ENCODE measurements around the gene NF1. TPM values are rescaled to one million over a fixed set of nuclear protein-coding genes. Genes with fewer than 3 reads are reported as not detected.

The NF1 gene
- total and polyA plus RNA-seq, 2 donors (not counting 1 experiment from before 2014, with no cell fraction given), result 10.8 to 27.7 TPM

DNA sequence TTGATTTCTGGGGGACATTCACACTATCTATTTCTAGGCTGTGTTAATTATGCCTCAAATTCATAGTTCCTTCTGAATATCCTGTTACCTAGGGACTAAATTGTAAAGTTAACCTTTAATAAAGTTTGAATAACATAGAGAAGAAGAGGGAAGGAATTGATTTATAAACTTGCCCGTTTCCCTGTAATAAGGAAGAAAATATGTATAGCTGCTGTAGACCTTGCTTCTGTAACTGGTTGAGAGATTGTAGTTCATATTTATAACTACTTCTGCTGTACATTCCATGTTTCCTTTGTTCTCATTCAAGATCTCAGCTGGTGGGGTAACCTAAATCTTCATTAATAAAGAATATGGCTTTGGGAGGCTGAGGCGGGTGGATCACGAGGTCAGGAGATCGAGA is 19.2 kb downstream of the NF1 start:
- Mint-ChIP-seq H3K27ac (no peak overlapping the region), H3K9me3 (ENCODE audit: insufficient read depth) (no peaks in the 10 kb centered on the region), H3K4me1 (peaks cover 6% of the 10 kb centered on the region), H3K27me3 (no peaks in the 10 kb centered on the region), H3K4me3 (no peak overlapping the region)
- TF ChIP-seq, protein P1, sequence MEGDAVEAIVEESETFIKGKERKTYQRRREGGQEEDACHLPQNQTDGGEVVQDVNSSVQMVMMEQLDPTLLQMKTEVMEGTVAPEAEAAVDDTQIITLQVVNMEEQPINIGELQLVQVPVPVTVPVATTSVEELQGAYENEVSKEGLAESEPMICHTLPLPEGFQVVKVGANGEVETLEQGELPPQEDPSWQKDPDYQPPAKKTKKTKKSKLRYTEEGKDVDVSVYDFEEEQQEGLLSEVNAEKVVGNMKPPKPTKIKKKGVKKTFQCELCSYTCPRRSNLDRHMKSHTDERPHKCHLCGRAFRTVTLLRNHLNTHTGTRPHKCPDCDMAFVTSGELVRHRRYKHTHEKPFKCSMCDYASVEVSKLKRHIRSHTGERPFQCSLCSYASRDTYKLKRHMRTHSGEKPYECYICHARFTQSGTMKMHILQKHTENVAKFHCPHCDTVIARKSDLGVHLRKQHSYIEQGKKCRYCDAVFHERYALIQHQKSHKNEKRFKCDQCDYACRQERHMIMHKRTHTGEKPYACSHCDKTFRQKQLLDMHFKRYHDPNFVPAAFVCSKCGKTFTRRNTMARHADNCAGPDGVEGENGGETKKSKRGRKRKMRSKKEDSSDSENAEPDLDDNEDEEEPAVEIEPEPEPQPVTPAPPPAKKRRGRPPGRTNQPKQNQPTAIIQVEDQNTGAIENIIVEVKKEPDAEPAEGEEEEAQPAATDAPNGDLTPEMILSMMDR (IDR thresholded peaks at IDR 0.05), result no peak
- TF ChIP-seq EZH2 (IDR thresholded peaks at IDR 0.05; ENCODE audit: borderline replicate concordance, insufficient read depth, low read depth, low read length, poor library complexity, severe bottlenecking), result no peak
- Histone ChIP-seq H3K9me3 (ENCODE audit: control extremely low read depth in 1 of 3, control insufficient read depth in 2 of 3, insufficient read depth in 1 of 3, low read length in 2 of 3) (no peaks in the 10 kb centered on the region), H3K4me2 (replicated peaks; ENCODE audit: low read depth, low read length, poor library complexity, severe bottlenecking) (no peak overlapping the region), H2AFZ (ENCODE audit: insufficient read depth, low read depth, low read length, poor library complexity, severe bottlenecking) (no peak overlapping the region), H3K79me2 (ENCODE audit: control insufficient read depth, insufficient read depth, low read length) (peaks cover 3% of the 10 kb centered on the region), H3K9ac (ENCODE audit: low read length) (no peak overlapping the region), H3K4me1 (ENCODE audit: control insufficient read depth in 2 of 2, insufficient read depth in 2 of 2, low read length in 2 of 2) (no peaks in the 10 kb centered on the region), H3K27me3 (replicated peaks in 1 of 4; ENCODE audit: control extremely low read depth in 1 of 4, control insufficient read depth in 3 of 4, insufficient read depth in 4 of 4, low read length in 3 of 4) (no peaks in the 10 kb centered on the region), H3K4me3 (ENCODE audit: control extremely low read depth in 1 of 5, extremely low read depth in 1 of 5, insufficient read depth in 1 of 5, low read depth in 2 of 5, low read length in 4 of 5) (no peak overlapping the region), H4K20me1 (ENCODE audit: control insufficient read depth, insufficient read depth, low read length, poor library complexity, severe bottlenecking) (no peaks in the 10 kb centered on the region), H3K36me3 (replicated peaks in 1 of 2; ENCODE audit: control extremely low read depth in 1 of 2, control insufficient read depth in 1 of 2, extremely low read depth in 1 of 2, insufficient read depth in 2 of 2, low read length in 1 of 2) (no peaks in the 10 kb centered on the region), H3K27ac (ENCODE audit: low read length in 2 of 2) (no peak overlapping the region)
- POLR2A ChIA-PET, result no interaction called here
- no CpG with 5 or more reads among the region's 4 CpGs for WGBS (ENCODE audit: insufficient coverage)
- DNase-seq, result no peak
- no peak for ATAC-seq (ENCODE audit: low read depth)
- intact Hi-C loops (cut with micrococcal nuclease), result no loop called here
- CTCF ChIA-PET, result interaction anchor here (1.0 kb wide), 1 partner anchor 23 kb away, joined by 5 read pairs; no protein-coding TSS in a partner anchor

DNA sequence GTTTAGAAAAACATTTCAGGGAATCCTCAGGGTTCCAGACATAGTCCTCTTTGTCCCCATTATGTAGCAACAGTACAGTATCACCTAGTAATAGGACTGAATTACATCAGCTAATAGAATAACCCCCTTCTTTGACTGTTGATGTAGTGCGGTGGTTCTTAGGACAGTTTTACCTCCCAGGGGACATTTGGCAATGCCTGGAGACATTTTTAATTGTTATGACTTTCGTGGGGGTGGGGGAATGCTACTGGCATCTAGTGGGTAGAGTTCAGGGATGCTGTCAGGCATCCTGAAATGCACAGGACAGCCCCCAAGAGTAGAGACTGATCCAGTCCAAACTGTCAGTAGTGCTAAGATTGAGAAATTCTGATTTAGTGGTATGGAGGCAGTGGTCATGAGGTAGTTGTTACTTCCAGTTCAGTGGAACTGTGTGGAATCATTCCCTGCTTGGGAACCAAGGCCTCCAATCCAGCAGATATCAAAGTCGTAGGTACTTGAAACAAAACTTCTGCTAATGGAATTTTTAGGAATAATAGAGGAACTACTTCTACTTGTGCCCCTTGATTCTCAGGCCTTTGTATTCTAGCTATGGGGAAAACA is 20.3 kb downstream of the NF1 start:
- intact Hi-C loops (cut with micrococcal nuclease), result no loop called here
- Histone ChIP-seq H3K9me3 (ENCODE audit: control extremely low read depth in 1 of 3, control insufficient read depth in 2 of 3, insufficient read depth in 1 of 3, low read length in 2 of 3) (no peaks in the 10 kb centered on the region), H3K4me3 (ENCODE audit: control extremely low read depth in 1 of 5, extremely low read depth in 1 of 5, insufficient read depth in 1 of 5, low read depth in 2 of 5, low read length in 4 of 5) (no peak overlapping the region), H3K79me2 (ENCODE audit: control insufficient read depth, insufficient read depth, low read length) (peaks cover 3% of the 10 kb centered on the region), H3K4me1 (ENCODE audit: control insufficient read depth in 2 of 2, insufficient read depth in 2 of 2, low read length in 2 of 2) (no peaks in the 10 kb centered on the region), H3K27me3 (replicated peaks in 1 of 4; ENCODE audit: control extremely low read depth in 1 of 4, control insufficient read depth in 3 of 4, insufficient read depth in 4 of 4, low read length in 3 of 4) (no peaks in the 10 kb centered on the region), H3K9ac (ENCODE audit: low read length) (no peak overlapping the region), H4K20me1 (ENCODE audit: control insufficient read depth, insufficient read depth, low read length, poor library complexity, severe bottlenecking) (no peaks in the 10 kb centered on the region), H3K4me2 (replicated peaks; ENCODE audit: low read depth, low read length, poor library complexity, severe bottlenecking) (no peak overlapping the region), H3K36me3 (replicated peaks in 1 of 2; ENCODE audit: control extremely low read depth in 1 of 2, control insufficient read depth in 1 of 2, extremely low read depth in 1 of 2, insufficient read depth in 2 of 2, low read length in 1 of 2) (no peaks in the 10 kb centered on the region), H3K27ac (ENCODE audit: low read length in 2 of 2) (no peak overlapping the region), H2AFZ (ENCODE audit: insufficient read depth, low read depth, low read length, poor library complexity, severe bottlenecking) (no peak overlapping the region)
- Mint-ChIP-seq H3K9me3 (ENCODE audit: insufficient read depth) (no peaks in the 10 kb centered on the region), H3K27me3 (no peaks in the 10 kb centered on the region), H3K4me3 (no peak overlapping the region), H3K27ac (no peak overlapping the region), H3K4me1 (peaks cover 6% of the 10 kb centered on the region)
- ChIA-PET CTCF (interaction anchor here (0.7 kb wide), 1 partner anchor 19 kb away, joined by 3 read pairs; no protein-coding TSS in a partner anchor), POLR2A (no interaction called here)
- WGBS (ENCODE audit: insufficient coverage), result 64% methylated on average over 1 of the region's 3 CpGs
- ATAC-seq (ENCODE audit: low read depth), result no peak
- TF ChIP-seq, protein P1 (IDR thresholded peaks at IDR 0.05), result no peak
- no peak for TF ChIP-seq EZH2 (IDR thresholded peaks at IDR 0.05; ENCODE audit: borderline replicate concordance, insufficient read depth, low read depth, low read length, poor library complexity, severe bottlenecking)
- no peak for DNase-seq
